Kidney epithelial cell (primary cell): ENCODE results near the gene ACO1. TPM values are rescaled to one million over a fixed set of nuclear protein-coding genes. Genes with fewer than 3 reads are reported as not detected.

Experiments used
- DNase-seq: peaks from one replicate; pipeline ENCODE4 v3.0.0-alpha.2; 2010; ENCODE audit warnings: low read depth
- H3K27me3 ChIP-seq: 2 replicates; pipeline ENCODE4 v1.6.0; 2011; ENCODE audit warnings: low read length; ENCODE audit not compliant: control insufficient read depth, insufficient read depth
- H3K36me3 ChIP-seq: 2 replicates; pipeline ENCODE4 v1.5.1; 2011; ENCODE audit warnings: low read length; ENCODE audit not compliant: control insufficient read depth, insufficient read depth
- H3K4me3 ChIP-seq: 2 replicates; pipeline ENCODE4 v1.5.1; 2011; ENCODE audit warnings: low read depth, mild to moderate bottlenecking, control low read depth, low read length
- CTCF ChIP-seq: IDR thresholded peaks from 2 replicates; pipeline ENCODE4 v1.5.1; 2011; ENCODE audit warnings: mild to moderate bottlenecking, moderate library complexity, low read length, control low read depth, inconsistent platforms; ENCODE audit not compliant: insufficient read depth, poor library complexity, severe bottlenecking
- total RNA-seq: library from RNA; depleted of rRNA; stranded (reverse); fragments of >200 nt; gene quantifications from 2 replicates; pipeline ENCODE4 v1.2.3, GENCODE V29; 2015

The ACO1 gene
- total RNA-seq, 1 donor from 2014 or later, result 39.1 TPM

- peak; percentile 76 for TF ChIP-seq CTCF
- no peaks in the 10 kb centered on the region for H3K36me3 ChIP-seq
- no peak overlapping the region for H3K4me3 ChIP-seq
- DNase-seq, result peak; percentile 41
- peaks cover 3% of the 10 kb centered on the region for H3K27me3 ChIP-seq
Observed at GRCh38 chr9:32378993-32379729, 5.3 kb upstream of the ACO1 start.

- TF ChIP-seq CTCF, result no peak
- no peak overlapping the region for H3K4me3 ChIP-seq
- DNase-seq, result no peak
- peaks cover 3% of the 10 kb centered on the region for H3K27me3 ChIP-seq
- H3K36me3 ChIP-seq, result no peaks in the 10 kb centered on the region
Observed at GRCh38 chr9:32380944-32381343, 3.5 kb upstream of the ACO1 start.

DNA sequence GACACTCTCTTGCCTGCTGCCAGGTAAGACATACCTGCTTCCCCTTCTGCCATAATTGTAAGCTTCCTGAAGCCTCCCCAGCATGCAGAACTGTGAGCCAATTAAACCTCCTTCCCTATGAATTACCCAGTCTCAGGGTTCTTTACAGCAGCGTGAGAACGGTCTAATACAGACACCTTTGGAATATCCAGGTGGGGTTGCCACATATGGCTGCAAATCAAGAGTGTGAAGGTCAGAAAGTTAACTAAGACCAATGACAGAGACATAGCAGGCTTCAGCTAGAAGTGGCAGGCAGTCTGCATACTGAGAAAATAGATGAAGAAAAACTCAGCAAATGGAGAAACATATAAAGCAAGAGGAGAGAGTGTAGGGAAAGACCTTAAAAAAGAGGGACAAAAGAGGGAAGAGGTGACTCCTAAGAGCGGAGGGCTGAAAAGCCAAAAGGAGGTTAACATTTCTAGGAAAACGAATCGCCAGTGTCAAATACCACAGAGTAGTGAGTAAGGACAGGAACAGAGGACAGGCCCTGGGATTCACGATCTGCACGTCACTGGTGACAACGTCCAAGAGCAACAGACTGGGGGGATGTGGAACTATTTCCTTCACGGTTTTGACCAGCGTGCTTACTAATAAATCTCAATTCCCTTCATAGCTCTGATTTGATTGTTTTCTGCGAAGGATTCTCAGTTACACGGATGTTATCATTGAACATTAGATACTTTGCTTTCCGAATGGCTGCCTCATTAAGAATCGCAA lies 1.7 kb upstream of the ACO1 start:
- Histone ChIP-seq H3K4me3 (no peak overlapping the region), H3K36me3 (no peaks in the 10 kb centered on the region), H3K27me3 (peaks cover 3% of the 10 kb centered on the region)
- DNase-seq, result no peak
- no peak for TF ChIP-seq CTCF

GRCh38 chr9:32384002-32384363 lies 460 bp upstream of the ACO1 start:
- Histone ChIP-seq H3K27me3 (peaks cover 3% of the 10 kb centered on the region), H3K4me3 (peak overlapping the region; percentile 89), H3K36me3 (no peaks in the 10 kb centered on the region)
- TF ChIP-seq CTCF, result no peak
- DNase-seq, result no peak

DNA sequence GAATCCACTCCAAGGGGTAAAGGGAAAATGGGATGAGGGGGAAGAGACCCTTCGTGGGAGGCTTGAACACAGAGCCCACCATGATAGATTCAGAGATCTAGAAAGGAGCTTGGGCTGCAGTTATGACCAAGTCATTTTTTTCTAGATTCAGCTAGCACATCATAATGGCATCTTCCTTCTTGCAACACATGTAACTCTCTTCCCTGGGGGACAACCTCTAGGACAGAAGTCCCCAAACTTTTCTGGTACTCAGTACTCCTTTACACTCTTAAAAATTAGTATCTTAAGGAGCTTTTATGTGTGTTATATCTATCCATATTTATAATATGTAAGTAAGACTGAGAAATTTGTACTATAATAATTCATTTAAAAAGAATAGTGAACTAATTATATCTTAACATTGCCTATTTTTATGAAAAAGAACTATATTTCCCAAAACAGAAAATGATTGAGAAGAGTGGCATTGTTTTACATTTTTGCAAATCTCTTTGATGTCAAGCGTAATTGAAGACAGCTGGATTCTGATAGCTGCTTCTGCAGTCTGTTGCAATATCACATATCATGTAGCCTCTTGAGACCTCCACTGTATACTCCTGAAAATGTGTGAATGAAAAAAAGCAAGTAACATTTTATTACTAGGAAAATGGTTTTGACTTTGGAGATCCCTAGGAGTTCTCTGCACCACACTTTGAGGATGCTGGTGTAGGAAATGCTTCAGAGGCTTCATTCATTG lies 875 bp downstream of the ACO1 start:
- DNase-seq, result no peak

More for the DNA sequence above, 875 bp downstream of the ACO1 start:
- no peak for TF ChIP-seq CTCF
- Histone ChIP-seq H3K36me3 (no peaks in the 10 kb centered on the region), H3K4me3 (peak overlapping the region; percentile 89), H3K27me3 (peaks cover 3% of the 10 kb centered on the region)
